AG08396 (cell line): ENCODE measurements around the gene PRKAG2.

ENCODE experiments used
- DNase-seq: peaks from one replicate; pipeline ENCODE4 v3.0.0; 2012; ENCODE audit warnings: low spot score, mixed read lengths

PRKAG2 gene

GRCh38 chr7:151817981-151818673, 58.8 kb downstream of the PRKAG2 start:
- DNase-seq, result no peak

GRCh38 chr7:151817315-151817690, 59.6 kb downstream of the PRKAG2 start:
- no peak for DNase-seq

GRCh38 chr7:151816562-151817314, 60.2 kb downstream of the PRKAG2 start:
- DNase-seq, result no peak

- DNase-seq, result no peak
These were observed 61.5 kb downstream of the PRKAG2 start for GRCh38 chr7:151815419-151815818.

- DNase-seq, result no peak
These were observed 62.4 kb downstream of the PRKAG2 start for GRCh38 chr7:151814400-151815009.

GRCh38 chr7:151813997-151814396, 62.9 kb downstream of the PRKAG2 start:
- no peak for DNase-seq

GRCh38 chr7:151813445-151813844, 63.5 kb downstream of the PRKAG2 start:
- no peak for DNase-seq

- no peak for DNase-seq
These were observed 63.9 kb downstream of the PRKAG2 start for GRCh38 chr7:151812967-151813366.

GRCh38 chr7:151810441-151811232, 66.3 kb downstream of the PRKAG2 start:
- DNase-seq, result no peak

- no peak for DNase-seq
These were observed 67.1 kb downstream of the PRKAG2 start for GRCh38 chr7:151809864-151810170.

- no peak for DNase-seq
These were observed 67.6 kb downstream of the PRKAG2 start for GRCh38 chr7:151809146-151809863.

- no peak for DNase-seq
These were observed 68.3 kb downstream of the PRKAG2 start for GRCh38 chr7:151808400-151809145.

- no peak for DNase-seq
These were observed 69.1 kb downstream of the PRKAG2 start for GRCh38 chr7:151807846-151808245.

- no peak for DNase-seq
These were observed 69.8 kb downstream of the PRKAG2 start for GRCh38 chr7:151806952-151807775.

GRCh38 chr7:151806204-151806603, 70.7 kb downstream of the PRKAG2 start:
- DNase-seq, result no peak

- no peak for DNase-seq
These were observed 71.7 kb downstream of the PRKAG2 start for GRCh38 chr7:151805191-151805590.

GRCh38 chr7:151804756-151805155, 72.2 kb downstream of the PRKAG2 start:
- no peak for DNase-seq

- no peak for DNase-seq
These were observed 73.1 kb downstream of the PRKAG2 start for GRCh38 chr7:151803841-151804240.

GRCh38 chr7:151802469-151802846, 74.5 kb downstream of the PRKAG2 start:
- no peak for DNase-seq

- no peak for DNase-seq
These were observed 75.0 kb downstream of the PRKAG2 start for GRCh38 chr7:151801782-151802468.
